ENCODE results near the gene C4orf36.

DNA sequence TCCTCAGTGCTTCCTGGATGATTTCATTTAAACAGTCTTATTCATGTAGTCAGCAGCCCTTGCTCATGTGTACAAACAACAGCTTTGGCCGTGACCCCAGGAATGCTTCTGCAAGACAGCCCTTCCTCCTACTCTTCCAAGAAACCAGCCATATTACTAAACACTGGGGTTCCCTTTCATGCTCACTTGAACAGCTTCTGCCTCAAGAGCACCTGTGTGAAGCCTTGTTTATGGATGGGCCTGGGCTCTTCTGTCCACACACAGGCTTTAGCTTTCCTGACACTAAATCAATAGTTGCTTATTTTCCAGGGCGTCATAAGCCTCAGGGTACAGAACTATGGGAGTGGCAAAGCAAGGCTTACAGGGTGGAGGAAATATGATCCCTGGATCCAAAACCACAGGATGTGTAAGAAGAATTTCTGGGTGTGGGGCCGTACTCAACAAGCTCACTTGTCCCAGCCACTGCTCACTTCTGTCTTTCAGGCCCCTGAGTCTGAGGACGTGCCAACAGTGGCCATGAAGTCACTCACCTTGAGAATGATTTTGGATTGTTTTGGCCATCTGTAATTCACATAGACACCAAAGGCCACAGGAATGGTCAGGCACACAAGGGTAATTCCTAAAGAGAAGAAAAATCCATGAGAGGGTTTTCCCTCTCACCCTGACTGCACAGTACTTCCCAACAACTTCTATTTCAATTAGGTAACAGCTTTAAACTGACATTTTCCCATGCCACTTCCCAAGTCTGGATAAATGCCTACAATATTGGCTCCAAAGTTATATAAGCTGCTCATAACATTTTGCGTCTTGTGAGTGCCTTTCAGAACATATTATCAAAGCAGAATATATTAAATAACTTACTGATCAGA, 60.7 kb downstream of the C4orf36 start:
- TF ChIP-seq, protein P1, sequence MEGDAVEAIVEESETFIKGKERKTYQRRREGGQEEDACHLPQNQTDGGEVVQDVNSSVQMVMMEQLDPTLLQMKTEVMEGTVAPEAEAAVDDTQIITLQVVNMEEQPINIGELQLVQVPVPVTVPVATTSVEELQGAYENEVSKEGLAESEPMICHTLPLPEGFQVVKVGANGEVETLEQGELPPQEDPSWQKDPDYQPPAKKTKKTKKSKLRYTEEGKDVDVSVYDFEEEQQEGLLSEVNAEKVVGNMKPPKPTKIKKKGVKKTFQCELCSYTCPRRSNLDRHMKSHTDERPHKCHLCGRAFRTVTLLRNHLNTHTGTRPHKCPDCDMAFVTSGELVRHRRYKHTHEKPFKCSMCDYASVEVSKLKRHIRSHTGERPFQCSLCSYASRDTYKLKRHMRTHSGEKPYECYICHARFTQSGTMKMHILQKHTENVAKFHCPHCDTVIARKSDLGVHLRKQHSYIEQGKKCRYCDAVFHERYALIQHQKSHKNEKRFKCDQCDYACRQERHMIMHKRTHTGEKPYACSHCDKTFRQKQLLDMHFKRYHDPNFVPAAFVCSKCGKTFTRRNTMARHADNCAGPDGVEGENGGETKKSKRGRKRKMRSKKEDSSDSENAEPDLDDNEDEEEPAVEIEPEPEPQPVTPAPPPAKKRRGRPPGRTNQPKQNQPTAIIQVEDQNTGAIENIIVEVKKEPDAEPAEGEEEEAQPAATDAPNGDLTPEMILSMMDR (conservative IDR thresholded peaks at IDR 0.05; ENCODE audit: low read depth, low read length) = no peak
- TF ChIP-seq EZH2 (IDR thresholded peaks at IDR 0.05; ENCODE audit: borderline replicate concordance, low read depth, low read length, poor library complexity, severe bottlenecking) = no peak
